Measurements from ENCODE around the gene NCKAP5. TPM values are rescaled to one million over a fixed set of nuclear protein-coding genes. Genes with fewer than 3 reads are reported as not detected.
A peak's percentile ranks its signal among the peaks of the same experiment; 100 is the strongest.

NCKAP5 gene
- total and polyA plus RNA-seq, 9 donors: 0.80 to 2.7 (median 2.2) TPM

GRCh38 chr2:133204421-133204820 lies 363.8 kb downstream of the NCKAP5 start:
- no peak for DNase-seq
- no peaks in the 10 kb centered on the region for H3K36me3 ChIP-seq
- 17 to 30% (median 24%) methylated on average over 4 of the region's 4 CpGs for WGBS, 3 donors
- no peak overlapping the region for H3K27ac ChIP-seq
- H3K4me1 ChIP-seq (ENCODE audit: insufficient read depth): no peaks in the 10 kb centered on the region
- no peak for TF ChIP-seq CTCF (IDR thresholded peaks at IDR 0.05)
- no peak for TF ChIP-seq EP300 (IDR thresholded peaks at IDR 0.05)
- no peak for TF ChIP-seq POLR2A (IDR thresholded peaks at IDR 0.05)
- no peaks in the 10 kb centered on the region for H3K9me3 ChIP-seq
- no peaks in the 10 kb centered on the region for H3K27me3 ChIP-seq
- H3K4me3 ChIP-seq: no peak overlapping the region
- intact Hi-C loops (cut with DNase I): no loop called here

GRCh38 chr2:133200684-133201421 lies 367.4 kb downstream of the NCKAP5 start:
- intact Hi-C loops (cut with DNase I): no loop called here
- 31 to 64% (median 35%) methylated on average over 8 of the region's 8 CpGs for WGBS, 3 donors
- H3K36me3 ChIP-seq: no peaks in the 10 kb centered on the region
- TF ChIP-seq CTCF (IDR thresholded peaks at IDR 0.05) (no peak), EP300 (IDR thresholded peaks at IDR 0.05) (no peak), POLR2A (IDR thresholded peaks at IDR 0.05) (no peak)
- DNase-seq: peak in 1 of 5 donors; percentile 29
- no peak overlapping the region for H3K4me3 ChIP-seq
- H3K27ac ChIP-seq: no peak overlapping the region
- no peaks in the 10 kb centered on the region for H3K9me3 ChIP-seq
- no peaks in the 10 kb centered on the region for H3K4me1 ChIP-seq (ENCODE audit: insufficient read depth)
- no peaks in the 10 kb centered on the region for H3K27me3 ChIP-seq

GRCh38 chr2:133198678-133199077 lies 369.6 kb downstream of the NCKAP5 start:
- intact Hi-C loops (cut with DNase I): no loop called here
- WGBS, 3 donors: 57 to 74% (median 71%) methylated on average over 1 of the region's 1 CpG
- DNase-seq: no peak
- Histone ChIP-seq H3K27ac (no peak overlapping the region), H3K36me3 (no peaks in the 10 kb centered on the region), H3K27me3 (no peaks in the 10 kb centered on the region), H3K9me3 (no peaks in the 10 kb centered on the region), H3K4me1 (ENCODE audit: insufficient read depth) (no peaks in the 10 kb centered on the region), H3K4me3 (no peak overlapping the region)
- TF ChIP-seq CTCF (IDR thresholded peaks at IDR 0.05) (no peak), POLR2A (IDR thresholded peaks at IDR 0.05) (no peak), EP300 (IDR thresholded peaks at IDR 0.05) (no peak)

- intact Hi-C loops (cut with DNase I): no loop called here
- no peak for TF ChIP-seq EP300 (IDR thresholded peaks at IDR 0.05)
- no peak for TF ChIP-seq CTCF (IDR thresholded peaks at IDR 0.05)
- TF ChIP-seq POLR2A (IDR thresholded peaks at IDR 0.05): no peak
- 80 to 87% (median 85%) methylated on average over 2 of the region's 2 CpGs for WGBS, 3 donors
Measured at GRCh38 chr2:133197156-133197555, 371.1 kb downstream of the NCKAP5 start.

More at GRCh38 chr2:133197156-133197555, 371.1 kb downstream of the NCKAP5 start:
- Histone ChIP-seq H3K9me3 (no peaks in the 10 kb centered on the region), H3K4me1 (ENCODE audit: insufficient read depth) (no peaks in the 10 kb centered on the region), H3K27ac (no peak overlapping the region), H3K4me3 (no peak overlapping the region), H3K27me3 (no peaks in the 10 kb centered on the region), H3K36me3 (no peaks in the 10 kb centered on the region)
- DNase-seq: no peak

Data from ovary (tissue), 9 donors.